HEK293 (cell line): ENCODE measurements around the gene MAP3K5.
A peak's percentile ranks its signal among the peaks of the same experiment; 100 is the strongest.

Experiments used
- CTCF ChIA-PET: fragments of 350-600 bp; formaldehyde crosslinking; extraction: SDS; loops from one replicate; lab custom pipeline; 2021; ENCODE audit warnings: antibody characterized with exemption; lab: Yijun Ruan, JAX
- POLR2A ChIA-PET: fragments of 300-600 bp; formaldehyde crosslinking; extraction: SDS; loops from one replicate; lab custom pipeline; 2020; ENCODE audit warnings: antibody characterized with exemption, inconsistent platforms; lab: Yijun Ruan, JAX
- H3K27ac ChIP-seq: fragments of 200-500 bp; sonication (Bioruptor generic); 2 replicates; pipeline ENCODE4 v1.5.1; 2014; ENCODE audit warnings: low read depth, low read length, control low read depth, inconsistent platforms; ENCODE audit errors: extremely low read depth
- H3K36me3 ChIP-seq, 2 experiments: fragments of 200-500 bp in 1 of 2; sonication (Bioruptor generic) in 1 of 2; 1 replicate in 1 of 2; 2 replicates in 1 of 2; pipeline ENCODE4 v1.5.1; 2014 to 2017; ENCODE audit warnings: inconsistent platforms in 2 of 2, low read length in 2 of 2; ENCODE audit not compliant: control insufficient read depth in 2 of 2, insufficient read depth in 1 of 2
- H3K4me1 ChIP-seq: fragments of 200-500 bp; sonication (Bioruptor generic); 2 replicates; pipeline ENCODE4 v1.5.1; 2014; ENCODE audit warnings: mild to moderate bottlenecking, low read length, inconsistent platforms; ENCODE audit not compliant: control insufficient read depth, insufficient read depth
- H3K4me3 ChIP-seq: 2 replicates; pipeline ENCODE4 v1.5.1; 2011; ENCODE audit warnings: low read depth, mild to moderate bottlenecking, control low read depth, low read length, moderate library complexity
- H3K9me3 ChIP-seq: fragments of 200-500 bp; sonication (Bioruptor generic); 2 replicates; pipeline ENCODE4 v1.5.1; 2014; ENCODE audit warnings: low read depth, low read length, inconsistent platforms; ENCODE audit not compliant: control insufficient read depth, insufficient read depth
- KLF1 ChIP-seq: fragments of 450-650 bp; formaldehyde crosslinking; IDR thresholded peaks from 2 replicates; pipeline ENCODE4 v1.5.1; 2016; ENCODE audit warnings: missing biosample characterization, missing genetic modification characterization
- SP7 ChIP-seq: fragments of 450-650 bp; formaldehyde crosslinking; IDR thresholded peaks from 2 replicates; pipeline ENCODE4 v1.5.1; 2016; ENCODE audit warnings: missing biosample characterization, missing genetic modification characterization
- YY1 ChIP-seq: fragments of 450-650 bp; formaldehyde crosslinking; IDR thresholded peaks from 2 replicates; pipeline ENCODE4 v1.5.1; 2018; ENCODE audit warnings: missing biosample characterization, missing genetic modification characterization
- ZNF350 ChIP-seq: fragments of 450-650 bp; formaldehyde crosslinking; IDR thresholded peaks from 2 replicates; pipeline ENCODE4 v1.5.0; 2017; ENCODE audit warnings: missing biosample characterization, mild to moderate bottlenecking, missing genetic modification characterization
- ZNF529 ChIP-seq: fragments of 450-650 bp; formaldehyde crosslinking; IDR thresholded peaks from 2 replicates; pipeline ENCODE4 v1.5.1; 2017; ENCODE audit warnings: missing genetic modification characterization, missing biosample characterization; ENCODE audit not compliant: insufficient replicate concordance
- ZNF555 ChIP-seq: fragments of 450-650 bp; formaldehyde crosslinking; conservative IDR thresholded peaks from 2 replicates; pipeline ENCODE4 v1.5.1; 2017; ENCODE audit warnings: missing biosample characterization, mild to moderate bottlenecking, missing genetic modification characterization, inconsistent platforms
- ZNF660 ChIP-seq: fragments of 450-650 bp; IDR thresholded peaks from 2 replicates; pipeline ENCODE4 v1.5.1; 2018; ENCODE audit warnings: missing biosample characterization, mild to moderate bottlenecking, missing genetic modification characterization
- TF ChIP-seq, protein P1 (sequence below): fragments of 450-650 bp; formaldehyde crosslinking; IDR thresholded peaks from 2 replicates; pipeline ENCODE4 v1.5.1; 2017; ENCODE audit warnings: missing biosample characterization, missing genetic modification characterization
- TF ChIP-seq, protein P2 (sequence below): fragments of 450-650 bp; formaldehyde crosslinking; IDR thresholded peaks from 2 replicates; pipeline ENCODE4 v1.5.1; 2017; ENCODE audit warnings: missing biosample characterization, missing genetic modification characterization
- TF ChIP-seq, protein P3 (sequence below): fragments of 450-650 bp; formaldehyde crosslinking; IDR thresholded peaks from 2 replicates; pipeline ENCODE4 v1.5.1; 2016; ENCODE audit warnings: missing biosample characterization, missing genetic modification characterization
- TF ChIP-seq, protein P4 (sequence below): fragments of 450-650 bp; formaldehyde crosslinking; IDR thresholded peaks from 2 replicates; pipeline ENCODE4 v1.5.1; 2017; ENCODE audit warnings: missing biosample characterization, missing genetic modification characterization
- TF ChIP-seq, protein P5 (sequence below): fragments of 450-650 bp; formaldehyde crosslinking; IDR thresholded peaks from 2 replicates; pipeline ENCODE4 v1.5.1; 2016; ENCODE audit warnings: missing biosample characterization, missing genetic modification characterization
- TF ChIP-seq, protein P6 (sequence below): fragments of 450-650 bp; formaldehyde crosslinking; IDR thresholded peaks from 2 replicates; pipeline ENCODE4 v1.5.1; 2016; ENCODE audit warnings: missing biosample characterization, missing genetic modification characterization, low read depth

The MAP3K5 gene

DNA sequence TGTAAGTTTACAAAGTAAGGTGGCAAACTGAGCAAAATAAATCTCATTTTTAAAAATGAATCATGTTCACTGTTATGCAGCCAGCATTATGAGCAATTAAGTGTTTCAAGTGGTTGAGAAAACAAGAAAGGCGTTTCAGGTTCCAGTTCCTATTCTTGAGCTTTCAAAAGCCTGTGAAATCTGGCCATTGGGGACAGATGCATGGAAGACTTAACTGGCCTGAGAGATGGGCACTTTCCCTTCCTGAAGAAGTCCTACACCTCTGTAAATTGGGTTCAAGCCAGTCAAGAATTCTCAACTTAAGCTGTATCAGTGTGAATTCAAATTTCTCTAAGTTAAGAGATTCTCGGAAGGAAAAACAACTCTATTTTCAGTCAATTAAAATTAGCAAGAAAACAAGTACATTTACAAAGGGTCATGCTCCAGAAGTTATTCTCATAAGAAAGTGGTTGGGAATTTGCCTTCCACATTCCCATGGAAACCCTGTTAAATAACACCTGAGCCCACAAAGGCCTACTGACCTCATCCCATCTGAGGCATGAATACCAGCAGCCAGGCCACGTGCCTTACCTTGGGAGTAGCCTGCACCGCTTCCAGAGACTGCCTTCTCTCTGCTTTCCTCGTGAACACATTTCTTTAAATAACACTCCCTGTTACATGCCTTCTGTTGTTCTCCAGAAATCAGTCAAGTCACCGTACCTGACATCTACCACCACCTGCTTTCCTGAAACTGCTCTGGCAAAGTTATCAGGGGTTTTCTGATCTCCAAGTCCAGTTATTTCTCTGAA is 19.4 kb downstream of the MAP3K5 start (continued):
- TF ChIP-seq, protein P1, sequence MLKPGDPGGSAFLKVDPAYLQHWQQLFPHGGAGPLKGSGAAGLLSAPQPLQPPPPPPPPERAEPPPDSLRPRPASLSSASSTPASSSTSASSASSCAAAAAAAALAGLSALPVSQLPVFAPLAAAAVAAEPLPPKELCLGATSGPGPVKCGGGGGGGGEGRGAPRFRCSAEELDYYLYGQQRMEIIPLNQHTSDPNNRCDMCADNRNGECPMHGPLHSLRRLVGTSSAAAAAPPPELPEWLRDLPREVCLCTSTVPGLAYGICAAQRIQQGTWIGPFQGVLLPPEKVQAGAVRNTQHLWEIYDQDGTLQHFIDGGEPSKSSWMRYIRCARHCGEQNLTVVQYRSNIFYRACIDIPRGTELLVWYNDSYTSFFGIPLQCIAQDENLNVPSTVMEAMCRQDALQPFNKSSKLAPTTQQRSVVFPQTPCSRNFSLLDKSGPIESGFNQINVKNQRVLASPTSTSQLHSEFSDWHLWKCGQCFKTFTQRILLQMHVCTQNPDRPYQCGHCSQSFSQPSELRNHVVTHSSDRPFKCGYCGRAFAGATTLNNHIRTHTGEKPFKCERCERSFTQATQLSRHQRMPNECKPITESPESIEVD, result 0 out of 2 replicates have a peak, but pooled peaks have one; percentile 33
- TF ChIP-seq, protein P2, sequence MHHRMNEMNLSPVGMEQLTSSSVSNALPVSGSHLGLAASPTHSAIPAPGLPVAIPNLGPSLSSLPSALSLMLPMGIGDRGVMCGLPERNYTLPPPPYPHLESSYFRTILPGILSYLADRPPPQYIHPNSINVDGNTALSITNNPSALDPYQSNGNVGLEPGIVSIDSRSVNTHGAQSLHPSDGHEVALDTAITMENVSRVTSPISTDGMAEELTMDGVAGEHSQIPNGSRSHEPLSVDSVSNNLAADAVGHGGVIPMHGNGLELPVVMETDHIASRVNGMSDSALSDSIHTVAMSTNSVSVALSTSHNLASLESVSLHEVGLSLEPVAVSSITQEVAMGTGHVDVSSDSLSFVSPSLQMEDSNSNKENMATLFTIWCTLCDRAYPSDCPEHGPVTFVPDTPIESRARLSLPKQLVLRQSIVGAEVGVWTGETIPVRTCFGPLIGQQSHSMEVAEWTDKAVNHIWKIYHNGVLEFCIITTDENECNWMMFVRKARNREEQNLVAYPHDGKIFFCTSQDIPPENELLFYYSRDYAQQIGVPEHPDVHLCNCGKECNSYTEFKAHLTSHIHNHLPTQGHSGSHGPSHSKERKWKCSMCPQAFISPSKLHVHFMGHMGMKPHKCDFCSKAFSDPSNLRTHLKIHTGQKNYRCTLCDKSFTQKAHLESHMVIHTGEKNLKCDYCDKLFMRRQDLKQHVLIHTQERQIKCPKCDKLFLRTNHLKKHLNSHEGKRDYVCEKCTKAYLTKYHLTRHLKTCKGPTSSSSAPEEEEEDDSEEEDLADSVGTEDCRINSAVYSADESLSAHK (tag by site-specific recombination), result peak; percentile 63
- TF ChIP-seq, protein P3, sequence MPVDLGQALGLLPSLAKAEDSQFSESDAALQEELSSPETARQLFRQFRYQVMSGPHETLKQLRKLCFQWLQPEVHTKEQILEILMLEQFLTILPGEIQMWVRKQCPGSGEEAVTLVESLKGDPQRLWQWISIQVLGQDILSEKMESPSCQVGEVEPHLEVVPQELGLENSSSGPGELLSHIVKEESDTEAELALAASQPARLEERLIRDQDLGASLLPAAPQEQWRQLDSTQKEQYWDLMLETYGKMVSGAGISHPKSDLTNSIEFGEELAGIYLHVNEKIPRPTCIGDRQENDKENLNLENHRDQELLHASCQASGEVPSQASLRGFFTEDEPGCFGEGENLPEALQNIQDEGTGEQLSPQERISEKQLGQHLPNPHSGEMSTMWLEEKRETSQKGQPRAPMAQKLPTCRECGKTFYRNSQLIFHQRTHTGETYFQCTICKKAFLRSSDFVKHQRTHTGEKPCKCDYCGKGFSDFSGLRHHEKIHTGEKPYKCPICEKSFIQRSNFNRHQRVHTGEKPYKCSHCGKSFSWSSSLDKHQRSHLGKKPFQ, result no peak
- TF ChIP-seq ZNF660 (tag by site-specific recombination) (no peak), YY1 (tag by site-specific recombination) (no peak), KLF1 (tag by site-specific recombination) (no peak)

DNA sequence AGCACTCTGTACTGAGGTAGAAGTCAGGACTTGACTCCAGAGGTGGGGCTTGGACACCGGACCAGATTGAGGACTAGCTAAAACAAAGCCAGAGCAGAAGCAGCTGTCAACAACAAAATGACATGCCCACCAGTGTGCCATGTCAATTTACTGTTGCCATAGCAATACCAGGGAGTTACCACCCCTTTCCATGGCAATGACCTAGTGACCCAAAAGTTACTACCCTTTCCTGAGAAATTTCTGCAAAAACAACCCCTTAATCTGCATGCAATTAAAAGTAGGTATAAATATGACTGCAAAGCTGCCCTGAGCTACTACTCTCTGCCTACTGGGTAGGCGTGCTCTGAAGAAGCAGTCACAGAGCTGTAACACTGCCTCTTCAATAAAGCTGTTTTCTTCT is 21.0 kb downstream of the MAP3K5 start:
- CTCF ChIA-PET, result interaction anchor here (0.6 to 2.4 kb wide), 4 partner anchors 21 to 197 kb away, joined by 3 to 10 read pairs (median 4); partner anchors contain the start of gene MAP3K5
- peaks cover 17% of the 10 kb centered on the region for H3K4me1 ChIP-seq
- TF ChIP-seq, protein P4, sequence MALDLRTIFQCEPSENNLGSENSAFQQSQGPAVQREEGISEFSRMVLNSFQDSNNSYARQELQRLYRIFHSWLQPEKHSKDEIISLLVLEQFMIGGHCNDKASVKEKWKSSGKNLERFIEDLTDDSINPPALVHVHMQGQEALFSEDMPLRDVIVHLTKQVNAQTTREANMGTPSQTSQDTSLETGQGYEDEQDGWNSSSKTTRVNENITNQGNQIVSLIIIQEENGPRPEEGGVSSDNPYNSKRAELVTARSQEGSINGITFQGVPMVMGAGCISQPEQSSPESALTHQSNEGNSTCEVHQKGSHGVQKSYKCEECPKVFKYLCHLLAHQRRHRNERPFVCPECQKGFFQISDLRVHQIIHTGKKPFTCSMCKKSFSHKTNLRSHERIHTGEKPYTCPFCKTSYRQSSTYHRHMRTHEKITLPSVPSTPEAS (tag by site-specific recombination), result no peak
- no peak for TF ChIP-seq ZNF529 (tag by site-specific recombination)
- TF ChIP-seq, protein P5, sequence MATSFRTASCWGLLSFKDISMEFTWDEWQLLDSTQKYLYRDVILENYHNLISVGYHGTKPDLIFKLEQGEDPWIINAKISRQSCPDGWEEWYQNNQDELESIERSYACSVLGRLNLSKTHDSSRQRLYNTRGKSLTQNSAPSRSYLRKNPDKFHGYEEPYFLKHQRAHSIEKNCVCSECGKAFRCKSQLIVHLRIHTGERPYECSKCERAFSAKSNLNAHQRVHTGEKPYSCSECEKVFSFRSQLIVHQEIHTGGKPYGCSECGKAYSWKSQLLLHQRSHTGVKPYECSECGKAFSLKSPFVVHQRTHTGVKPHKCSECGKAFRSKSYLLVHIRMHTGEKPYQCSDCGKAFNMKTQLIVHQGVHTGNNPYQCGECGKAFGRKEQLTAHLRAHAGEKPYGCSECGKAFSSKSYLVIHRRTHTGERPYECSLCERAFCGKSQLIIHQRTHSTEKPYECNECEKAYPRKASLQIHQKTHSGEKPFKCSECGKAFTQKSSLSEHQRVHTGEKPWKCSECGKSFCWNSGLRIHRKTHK (tag by site-specific recombination), result no peak
- no peak for TF ChIP-seq ZNF555 (tag by site-specific recombination)
- no peak for TF ChIP-seq SP7
- TF ChIP-seq, protein P6, sequence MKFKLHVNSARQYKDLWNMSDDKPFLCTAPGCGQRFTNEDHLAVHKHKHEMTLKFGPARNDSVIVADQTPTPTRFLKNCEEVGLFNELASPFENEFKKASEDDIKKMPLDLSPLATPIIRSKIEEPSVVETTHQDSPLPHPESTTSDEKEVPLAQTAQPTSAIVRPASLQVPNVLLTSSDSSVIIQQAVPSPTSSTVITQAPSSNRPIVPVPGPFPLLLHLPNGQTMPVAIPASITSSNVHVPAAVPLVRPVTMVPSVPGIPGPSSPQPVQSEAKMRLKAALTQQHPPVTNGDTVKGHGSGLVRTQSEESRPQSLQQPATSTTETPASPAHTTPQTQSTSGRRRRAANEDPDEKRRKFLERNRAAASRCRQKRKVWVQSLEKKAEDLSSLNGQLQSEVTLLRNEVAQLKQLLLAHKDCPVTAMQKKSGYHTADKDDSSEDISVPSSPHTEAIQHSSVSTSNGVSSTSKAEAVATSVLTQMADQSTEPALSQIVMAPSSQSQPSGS, result no peak
- no peak for TF ChIP-seq ZNF350 (tag by site-specific recombination)

More for the DNA sequence above, 21.0 kb downstream of the MAP3K5 start:
- H3K4me3 ChIP-seq, result no peak overlapping the region
- H3K9me3 ChIP-seq, result no peaks in the 10 kb centered on the region
- POLR2A ChIA-PET, result no interaction called here
- no peak overlapping the region for H3K27ac ChIP-seq
- no peaks in the 10 kb centered on the region for H3K36me3 ChIP-seq
